HFFc6 (cell line): Measurements from ENCODE around the gene STAP1. TPM values are rescaled to one million over a fixed set of nuclear protein-coding genes. Genes with fewer than 3 reads are reported as not detected.

Experiments used
- DNase-seq: peaks from one replicate; pipeline ENCODE4 v3.0.0-alpha.2; 2018
- H3K27ac Mint-ChIP-seq: 2 replicates; pipeline ENCODE4 v1.8.0; 2020; ENCODE audit warnings: mild to moderate bottlenecking, mixed read lengths
- H3K27me3 Mint-ChIP-seq: 2 replicates; pipeline ENCODE4 v1.8.0; 2021; ENCODE audit warnings: mild to moderate bottlenecking, moderate library complexity, mixed read lengths; ENCODE audit not compliant: insufficient read depth
- H3K36me3 Mint-ChIP-seq: 2 replicates; pipeline ENCODE4 v1.8.0; 2021; ENCODE audit warnings: low read depth, mixed read lengths
- H3K4me1 Mint-ChIP-seq: 2 replicates; pipeline ENCODE4 v1.8.0; 2020; ENCODE audit warnings: low read depth, mixed read lengths
- H3K4me3 Mint-ChIP-seq: 2 replicates; pipeline ENCODE4 v1.8.0; 2020; ENCODE audit warnings: mild to moderate bottlenecking, moderate library complexity, mixed read lengths
- H3K9me3 Mint-ChIP-seq: 2 replicates; pipeline ENCODE4 v1.8.0; 2020; ENCODE audit warnings: mild to moderate bottlenecking, mixed read lengths
- CTCF ChIP-seq: fragments of 200-600 bp; sonication (generic); IDR thresholded peaks from 2 replicates; pipeline ENCODE4 v1.5.0; 2021; ENCODE audit warnings: antibody characterized with exemption, mild to moderate bottlenecking
- total RNA-seq, 6 experiments: library from RNA; stranded (reverse); fragmentation: NEBNext Ultra II Directional; extraction: Animal tissue kit (Norgen Biotek cat#: 25700); gene quantifications; 2 replicates in 1 of 6; 3 replicates in 5 of 6; pipeline ENCODE4 v1.2.3, GENCODE V29; 2021

Gene STAP1
- total RNA-seq, 6 experiments from 2014 or later: not detected

- Mint-ChIP-seq H3K4me3 (no peak overlapping the region), H3K27ac (no peak overlapping the region), H3K9me3 (no peaks in the 10 kb centered on the region), H3K27me3 (no peaks in the 10 kb centered on the region), H3K36me3 (peaks cover 33% of the 10 kb centered on the region), H3K4me1 (peaks cover 32% of the 10 kb centered on the region)
- no peak for DNase-seq
- no peak for TF ChIP-seq CTCF
Measured at GRCh38 chr4:67539830-67540229, 18.7 kb upstream of the STAP1 start.

DNA sequence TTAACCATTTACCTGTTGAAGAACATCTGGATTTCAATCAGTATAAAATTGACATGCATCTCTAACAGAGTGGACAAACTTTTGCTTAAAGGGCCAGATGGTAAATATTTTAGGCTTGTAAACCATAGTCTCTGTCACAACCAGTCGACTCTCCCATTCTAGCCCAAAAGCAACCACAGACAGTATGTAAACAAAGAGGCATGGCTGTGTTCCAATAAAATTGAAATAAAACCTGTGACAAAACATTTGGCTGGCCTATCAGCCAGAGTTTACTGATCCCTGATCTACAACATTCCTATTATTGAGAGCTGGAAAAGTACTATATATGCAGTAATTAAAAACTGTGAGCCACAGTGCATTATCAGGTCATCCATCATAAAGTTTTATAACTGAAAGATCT, 16.5 kb upstream of the STAP1 start:
- H3K27me3 Mint-ChIP-seq: 0 out of 2 replicates have a peak, but pooled peaks cover 1% of the 10 kb centered on the region
- no peak overlapping the region for H3K4me3 Mint-ChIP-seq
- no peak for TF ChIP-seq CTCF

GRCh38 chr4:67545199-67546003, 13.1 kb upstream of the STAP1 start, which contains the start of gene CENPC:
TSS of gene CENPC (minus strand) at chr4:67545503. CDS start at chr4:67545355, 148 bp downstream.
- TF ChIP-seq CTCF: no peak
- Mint-ChIP-seq H3K4me1 (peaks cover 32% of the 10 kb centered on the region), H3K4me3 (peak within 1 kb of the TSS; percentile 98)

More for the DNA sequence above, 16.5 kb upstream of the STAP1 start:
- peaks cover 25% of the 10 kb centered on the region for H3K36me3 Mint-ChIP-seq
- no peaks in the 10 kb centered on the region for H3K9me3 Mint-ChIP-seq
- peaks cover 32% of the 10 kb centered on the region for H3K4me1 Mint-ChIP-seq
- no peak for DNase-seq
- no peak overlapping the region for H3K27ac Mint-ChIP-seq

GRCh38 chr4:67546004-67546356, 12.5 kb upstream of the STAP1 start:
- no peaks in the 10 kb centered on the region for H3K9me3 Mint-ChIP-seq
- TF ChIP-seq CTCF: no peak
- DNase-seq: no peak
- H3K27me3 Mint-ChIP-seq: 0 out of 2 replicates have a peak, but pooled peaks cover 1% of the 10 kb centered on the region
- H3K4me3 Mint-ChIP-seq: peak overlapping the region; percentile 98
- H3K4me1 Mint-ChIP-seq: peaks cover 32% of the 10 kb centered on the region
- peaks cover 14% of the 10 kb centered on the region for H3K36me3 Mint-ChIP-seq
- no peak overlapping the region for H3K27ac Mint-ChIP-seq

More at GRCh38 chr4:67545199-67546003, 13.1 kb upstream of the STAP1 start, which contains the start of gene CENPC:
- DNase-seq: peak; percentile 96
- peaks cover 14% of the 10 kb centered on the region for H3K36me3 Mint-ChIP-seq
- no peaks in the 10 kb centered on the region for H3K9me3 Mint-ChIP-seq
- H3K27me3 Mint-ChIP-seq: 0 out of 2 replicates have a peak, but pooled peaks cover 1% of the 10 kb centered on the region
- H3K27ac Mint-ChIP-seq: peak within 1 kb of the TSS; percentile 94

DNA sequence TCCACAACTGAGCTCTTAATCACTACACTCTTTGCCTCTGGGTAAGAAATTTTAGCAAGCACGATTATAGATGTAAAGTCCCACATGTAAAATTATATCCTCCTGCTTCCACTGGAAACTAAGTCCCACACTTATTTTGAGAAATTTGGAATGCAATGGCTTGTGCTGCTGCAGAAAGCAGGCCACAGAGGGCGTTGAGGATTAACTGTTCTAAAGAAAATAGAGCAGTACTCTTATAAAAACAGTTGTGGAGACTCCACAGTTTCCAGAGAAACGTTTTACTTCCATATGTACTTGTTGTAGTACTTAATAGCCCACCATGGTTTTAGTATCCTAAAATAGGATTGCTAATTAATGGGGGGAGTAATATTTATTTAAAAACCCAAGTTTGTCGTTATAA, 11.6 kb upstream of the STAP1 start:
- Mint-ChIP-seq H3K36me3 (peaks cover 14% of the 10 kb centered on the region), H3K4me3 (no peak overlapping the region), H3K27me3 (peaks cover 1% of the 10 kb centered on the region; the same call in 1 of the 2 replicates), H3K27ac (no peak overlapping the region), H3K4me1 (peaks cover 27% of the 10 kb centered on the region), H3K9me3 (no peaks in the 10 kb centered on the region)
- DNase-seq: no peak
- TF ChIP-seq CTCF: no peak
